Spinal cord (tissue), 10 donors: ENCODE measurements around the gene NAAA. TPM values are rescaled to one million over a fixed set of nuclear protein-coding genes. Genes with fewer than 3 reads are reported as not detected.

Experiments
- DNase-seq, 6 donors: peaks; one replicate each; pipeline versions ENCODE4 v3.0.0 to v3.0.0-alpha.2; 2013 to 2015; ENCODE audit warnings: low spot score in 6 of 6, low read depth in 4 of 6
- H3K27ac ChIP-seq: one replicate; pipeline ENCODE4 v1.5.1; 2013; ENCODE audit warnings: low read depth, low read length, control low read depth
- H3K27me3 ChIP-seq: one replicate; pipeline ENCODE4 v1.6.1; 2013; ENCODE audit warnings: low read length; ENCODE audit not compliant: control insufficient read depth, insufficient read depth
- H3K36me3 ChIP-seq: one replicate; pipeline ENCODE4 v1.6.1; 2013; ENCODE audit warnings: low read length; ENCODE audit not compliant: control insufficient read depth, insufficient read depth
- H3K4me1 ChIP-seq: one replicate; pipeline ENCODE4 v1.6.1; 2013; ENCODE audit warnings: low read length; ENCODE audit not compliant: control insufficient read depth, insufficient read depth
- H3K4me3 ChIP-seq: one replicate; pipeline ENCODE4 v1.5.1; 2013; ENCODE audit warnings: low read depth, low read length, control low read depth
- H3K9me3 ChIP-seq: one replicate; pipeline ENCODE4 v1.6.1; 2013; ENCODE audit warnings: low read length; ENCODE audit not compliant: control insufficient read depth, insufficient read depth
- WGBS: methylation state at CpG from one replicate; pipeline ENCODE4 v1.1.5; 2013; ENCODE audit warnings: missing lambda C conversion rate; ENCODE audit not compliant: insufficient coverage; 5-methylcytosine and 5-hydroxymethylcytosine counted together
- polyA plus RNA-seq, 2 donors: library from polyadenylated mRNA; unstranded; fragments of 120-200 nt; gene quantifications; one replicate each; pipeline ENCODE4 v1.2.1, GENCODE V29; 2013; ENCODE audit not compliant: insufficient read length in 2 of 2
- total RNA-seq, 2 donors: library from RNA; depleted of rRNA in 1 of 2; stranded (reverse); fragments of 120-200 nt in 1 of 2; fragments of >200 nt in 1 of 2; gene quantifications; one replicate each; pipeline versions ENCODE4 v1.2.3 to v1.2.4, GENCODE V29; 2013 to 2014
- donor health status: healthy.

NAAA gene
- total and polyA plus RNA-seq, 4 donors: 11.5 to 23.9 (median 12.4) TPM

DNA sequence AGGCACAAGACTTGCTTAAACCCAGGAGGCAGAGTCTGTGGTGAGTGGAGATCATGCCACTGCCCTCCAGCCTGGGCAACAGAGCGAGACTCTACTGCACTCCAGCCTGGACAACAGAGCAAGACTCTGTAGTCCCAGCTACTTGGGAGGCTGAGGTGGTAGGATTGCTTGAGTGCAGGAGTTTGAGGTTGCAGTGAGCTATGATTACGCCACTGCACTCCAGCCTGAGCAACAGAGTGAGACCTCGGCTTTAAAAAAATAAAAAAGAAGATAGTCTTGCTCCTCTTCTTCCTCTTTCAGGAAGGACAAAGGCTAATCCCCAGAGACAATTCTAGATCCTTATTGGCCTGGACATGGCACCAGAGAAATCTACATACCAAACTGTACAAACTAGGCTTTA, 32.8 kb downstream of the NAAA start:
- DNase-seq: no peak
- 90% methylated on average over 2 of the region's 3 CpGs for WGBS
- Histone ChIP-seq H3K4me1 (no peaks in the 10 kb centered on the region), H3K27me3 (no peaks in the 10 kb centered on the region), H3K27ac (no peak overlapping the region), H3K36me3 (no peaks in the 10 kb centered on the region), H3K4me3 (no peak overlapping the region), H3K9me3 (no peaks in the 10 kb centered on the region)

DNA sequence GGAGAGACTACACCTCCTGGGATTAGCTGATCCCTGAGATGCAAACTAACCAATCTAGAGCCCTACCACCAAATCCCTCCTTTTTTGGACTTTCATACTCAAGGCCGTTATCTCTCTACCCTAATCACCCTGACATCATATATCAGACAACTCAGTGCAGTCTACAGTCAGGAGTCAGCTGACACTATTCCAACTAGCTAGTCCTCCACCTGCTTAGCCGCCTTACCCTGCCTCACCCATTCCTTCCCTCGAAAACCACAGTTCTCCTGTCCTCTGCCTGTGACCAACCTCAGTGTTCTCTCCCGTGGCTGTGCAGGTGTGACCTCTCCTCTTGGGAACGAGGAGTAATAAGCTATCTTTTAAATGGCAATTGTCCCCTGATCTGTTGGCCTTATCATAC, 36.7 kb downstream of the NAAA start:
- no peak overlapping the region for H3K27ac ChIP-seq
- no peaks in the 10 kb centered on the region for H3K4me1 ChIP-seq
- WGBS: 83% methylated on average over 3 of the region's 5 CpGs
- no peak for DNase-seq
- no peak overlapping the region for H3K4me3 ChIP-seq
- no peaks in the 10 kb centered on the region for H3K27me3 ChIP-seq
- no peaks in the 10 kb centered on the region for H3K9me3 ChIP-seq
- H3K36me3 ChIP-seq: no peaks in the 10 kb centered on the region

DNA sequence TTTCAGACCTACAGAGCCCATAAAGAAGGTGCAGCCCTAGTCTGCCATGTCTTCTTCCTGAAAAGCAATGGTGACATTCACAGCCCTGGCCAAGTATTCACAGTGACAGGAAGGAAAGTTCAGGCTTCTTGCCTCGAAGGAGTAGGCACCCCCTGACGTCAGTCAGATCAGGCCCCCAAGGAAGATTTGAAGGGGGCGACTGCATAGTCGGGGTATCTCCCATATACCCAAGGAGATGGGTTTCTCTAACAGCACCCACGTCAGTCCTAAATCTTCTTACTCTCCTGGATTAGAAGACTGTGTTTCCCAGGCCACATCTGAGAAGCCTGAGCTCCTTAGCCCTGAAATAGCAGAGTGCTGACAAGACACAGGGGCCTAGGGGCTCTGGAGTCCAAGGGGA, 38.5 kb downstream of the NAAA start, which contains the start of gene PPEF2:
PPEF2 (minus strand) TSS at position 101 of the 400 bp plus-strand sequence. CDS start 6,127 bp downstream, outside the sequence.
- no peaks in the 10 kb centered on the region for H3K36me3 ChIP-seq
- no peak within 1 kb of the TSS for H3K27ac ChIP-seq
- no peaks in the 10 kb centered on the region for H3K27me3 ChIP-seq
- WGBS: 92% methylated on average over 3 of the region's 5 CpGs
- H3K4me1 ChIP-seq: no peaks in the 10 kb centered on the region
- H3K4me3 ChIP-seq: no peak within 1 kb of the TSS
- H3K9me3 ChIP-seq: no peaks in the 10 kb centered on the region
- DNase-seq: no peak

DNA sequence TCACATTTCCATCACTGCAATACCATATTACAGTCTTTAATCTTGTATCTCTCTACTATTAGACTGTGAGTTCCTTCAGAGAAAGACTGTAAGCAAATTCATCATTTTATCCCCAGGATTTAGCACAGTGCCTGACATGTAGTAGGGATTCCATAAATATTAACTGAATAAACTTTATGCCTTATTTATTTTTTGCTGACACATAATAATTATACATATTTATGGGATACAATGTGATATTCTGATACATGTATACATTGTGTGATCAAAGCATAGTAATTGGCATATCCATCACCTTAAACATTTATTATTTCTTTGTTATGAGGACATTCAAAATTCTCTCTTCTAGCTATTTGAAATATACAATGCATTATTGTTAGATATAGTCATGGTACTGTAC, 42.3 kb downstream of the NAAA start:
- Histone ChIP-seq H3K36me3 (no peaks in the 10 kb centered on the region), H3K4me3 (no peak overlapping the region), H3K27me3 (no peaks in the 10 kb centered on the region), H3K9me3 (no peaks in the 10 kb centered on the region), H3K4me1 (no peaks in the 10 kb centered on the region), H3K27ac (no peak overlapping the region)
- no peak for DNase-seq

DNA sequence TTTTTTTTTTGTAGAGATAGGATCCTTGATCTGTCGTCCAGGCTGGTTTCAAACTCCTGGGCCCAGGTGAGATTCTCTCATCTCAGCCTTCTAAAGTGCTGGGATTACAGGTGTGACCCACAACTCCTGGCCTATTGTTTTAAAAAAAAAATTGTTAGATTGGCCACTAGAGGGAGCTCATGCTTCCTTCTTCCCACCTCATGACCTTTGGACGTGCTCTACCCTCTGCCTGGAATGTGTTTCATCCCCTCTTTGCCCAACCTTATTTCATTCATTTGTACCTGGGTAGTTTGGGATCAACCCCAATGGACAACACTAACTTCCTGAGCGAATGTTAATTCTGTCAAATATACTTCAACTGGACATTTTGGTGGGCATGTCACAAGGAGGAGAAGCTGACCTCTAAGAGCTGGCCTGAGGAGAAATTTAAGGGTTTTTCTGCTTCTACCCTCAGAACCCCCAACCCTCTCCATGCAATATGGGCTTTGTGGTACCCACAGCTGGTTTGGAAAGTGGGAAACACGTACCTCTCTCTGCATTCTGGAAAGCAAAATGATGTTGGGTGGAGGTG, 45.0 kb downstream of the NAAA start:
- no CpG with 5 or more reads among the region's 4 CpGs for WGBS
- no peaks in the 10 kb centered on the region for H3K9me3 ChIP-seq
- no peaks in the 10 kb centered on the region for H3K4me1 ChIP-seq
- no peak overlapping the region for H3K4me3 ChIP-seq
- H3K27me3 ChIP-seq: no peaks in the 10 kb centered on the region
- H3K27ac ChIP-seq: no peak overlapping the region
- H3K36me3 ChIP-seq: no peaks in the 10 kb centered on the region
- DNase-seq: no peak

DNA sequence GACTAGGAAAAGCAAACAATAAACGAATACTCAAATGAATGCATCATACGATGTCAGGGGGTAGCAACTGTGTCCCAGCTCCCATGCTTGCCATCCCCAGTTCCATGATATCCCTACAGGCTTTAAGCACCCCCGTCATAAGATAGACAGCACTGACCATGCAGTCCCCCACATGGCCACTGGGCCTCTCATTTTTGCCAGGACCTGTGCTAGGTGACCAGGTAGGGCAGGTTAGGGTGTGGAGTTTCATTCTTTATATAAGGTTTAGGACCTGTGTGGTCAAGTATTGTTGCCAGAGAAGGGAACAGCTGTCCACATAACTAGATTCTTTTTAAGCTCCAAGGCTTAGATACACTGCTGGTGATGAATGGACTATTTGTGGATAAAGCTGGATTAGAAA, 48.3 kb downstream of the NAAA start:
- Histone ChIP-seq H3K27ac (no peak overlapping the region), H3K4me3 (no peak overlapping the region), H3K4me1 (no peaks in the 10 kb centered on the region), H3K27me3 (no peaks in the 10 kb centered on the region), H3K36me3 (no peaks in the 10 kb centered on the region), H3K9me3 (no peaks in the 10 kb centered on the region)
- WGBS: 81% methylated on average over 2 of the region's 3 CpGs
- DNase-seq: no peak

DNA sequence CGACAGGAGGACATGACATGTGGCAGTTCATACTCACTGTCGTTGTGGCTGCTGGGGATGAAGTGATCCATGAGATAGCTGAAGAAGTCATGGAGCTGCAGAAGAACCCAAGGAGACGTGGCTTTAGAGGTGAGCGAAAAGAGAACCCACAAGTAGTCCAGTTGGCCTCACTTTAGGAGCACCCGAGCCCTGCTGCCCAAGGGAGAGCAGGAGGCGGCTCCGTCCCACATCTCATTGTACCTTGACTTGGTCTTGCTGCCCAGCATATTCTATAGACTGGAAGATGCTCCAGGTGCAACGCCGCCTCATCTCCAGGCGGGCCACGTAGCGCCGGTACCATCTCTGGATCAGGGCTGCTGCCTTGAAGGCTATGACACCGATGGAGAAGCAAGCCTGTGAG, 49.2 kb downstream of the NAAA start:
- no peak for DNase-seq
- H3K36me3 ChIP-seq: no peaks in the 10 kb centered on the region
- no peaks in the 10 kb centered on the region for H3K27me3 ChIP-seq
- H3K4me3 ChIP-seq: no peak overlapping the region
- H3K27ac ChIP-seq: no peak overlapping the region
- H3K9me3 ChIP-seq: no peaks in the 10 kb centered on the region
- no peaks in the 10 kb centered on the region for H3K4me1 ChIP-seq
- WGBS: 94% methylated on average over 14 of the region's 14 CpGs

DNA sequence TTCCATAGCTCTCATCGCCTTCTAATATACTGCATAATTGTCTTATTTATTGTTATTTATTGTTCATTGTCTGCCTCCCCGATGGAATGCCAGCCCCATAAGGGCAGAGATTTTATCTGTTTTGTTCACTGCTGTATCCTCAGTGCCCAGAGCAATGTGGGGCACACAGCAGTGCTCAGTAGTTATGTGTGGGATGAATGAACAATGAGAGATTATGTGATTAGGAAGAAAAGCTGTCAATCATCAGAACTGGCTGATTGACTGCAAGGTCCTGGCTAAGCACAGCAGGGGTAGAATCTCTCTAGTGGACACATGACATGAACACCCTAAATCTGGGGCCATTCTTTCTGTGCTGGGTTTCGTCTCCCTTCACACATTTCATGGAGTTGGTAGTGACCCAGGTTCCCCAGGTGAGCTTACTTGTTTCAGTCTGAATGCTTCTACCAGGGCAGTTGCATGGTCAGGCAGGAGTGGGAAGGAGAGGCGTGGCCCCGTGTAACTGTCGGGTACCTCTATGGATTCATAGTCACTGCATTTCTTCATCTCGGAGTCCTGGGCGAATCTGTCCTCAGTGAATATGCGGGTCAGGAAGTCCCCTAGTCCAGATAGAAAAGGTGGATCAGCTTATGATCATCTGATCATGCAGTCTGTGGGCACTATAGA, 51.1 kb downstream of the NAAA start:
- Histone ChIP-seq H3K4me3 (no peak overlapping the region), H3K9me3 (no peaks in the 10 kb centered on the region), H3K27ac (no peak overlapping the region), H3K27me3 (no peaks in the 10 kb centered on the region), H3K4me1 (peaks cover 4% of the 10 kb centered on the region), H3K36me3 (no peaks in the 10 kb centered on the region)
- DNase-seq: no peak
- WGBS: 91% methylated on average over 4 of the region's 9 CpGs

DNA sequence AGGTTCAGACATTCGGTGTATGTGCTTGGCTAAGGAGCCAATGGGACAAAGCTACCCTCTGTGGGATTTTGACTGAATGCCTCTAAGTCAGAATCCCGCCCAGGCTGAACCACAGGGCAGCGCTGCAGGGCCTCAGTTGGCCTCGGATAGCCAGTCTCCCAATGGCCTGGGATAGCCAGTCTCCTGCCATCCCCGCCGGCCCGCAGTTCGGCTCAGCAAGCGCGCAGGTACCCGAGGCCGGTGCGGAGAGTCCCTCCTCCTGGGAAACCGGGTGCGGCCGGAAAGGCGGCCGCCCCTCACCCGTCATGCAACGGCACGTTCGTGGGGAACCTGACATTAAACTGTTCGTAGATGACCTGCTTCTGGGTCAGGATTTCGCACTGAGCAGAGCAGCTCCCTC, 54.7 kb downstream of the NAAA start:
- peak in 2 of 6 donors; percentile 5 to 27 for DNase-seq

DNA sequence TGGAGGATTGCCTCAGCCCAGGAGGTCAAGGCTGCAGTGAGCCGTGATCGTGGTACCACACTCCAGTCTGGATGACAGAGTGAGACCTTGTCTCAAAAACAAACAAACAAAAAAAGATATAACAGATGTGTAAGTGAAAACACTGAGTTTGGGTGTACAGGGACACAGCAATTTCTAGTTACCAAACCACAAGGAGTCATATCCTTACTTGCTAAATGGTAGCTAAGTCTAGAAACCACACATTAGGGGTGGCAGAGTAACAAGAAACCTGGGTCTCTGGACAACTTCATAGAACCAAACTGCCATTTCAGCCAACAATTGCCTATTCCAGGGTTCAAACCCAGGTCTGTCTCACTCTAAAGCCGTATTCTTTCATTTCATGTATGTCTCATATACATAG, 59.3 kb downstream of the NAAA start:
- Histone ChIP-seq H3K27me3 (no peaks in the 10 kb centered on the region), H3K4me1 (peaks cover 4% of the 10 kb centered on the region), H3K27ac (no peak overlapping the region), H3K36me3 (no peaks in the 10 kb centered on the region), H3K9me3 (no peaks in the 10 kb centered on the region), H3K4me3 (no peak overlapping the region)
- no CpG with 5 or more reads among the region's 3 CpGs for WGBS
- DNase-seq: no peak

More for the DNA sequence above, 54.7 kb downstream of the NAAA start:
- H3K36me3 ChIP-seq: no peaks in the 10 kb centered on the region
- no peak overlapping the region for H3K27ac ChIP-seq
- H3K9me3 ChIP-seq: no peaks in the 10 kb centered on the region
- H3K4me1 ChIP-seq: peaks cover 4% of the 10 kb centered on the region
- 75% methylated on average over 24 of the region's 24 CpGs for WGBS
- H3K27me3 ChIP-seq: no peaks in the 10 kb centered on the region
- no peak overlapping the region for H3K4me3 ChIP-seq
